SK-N-SH treated with all-trans-retinoic acid at 6 μM for 48 hours (cell line): ENCODE measurements around the gene PTH1R.

Experiments
- BACH2 ChIP-seq: fragments of 250-450 bp; sonication (Bioruptor Pico); IDR thresholded peaks from 2 replicates; pipeline ENCODE4 v1.9.0; 2021; ENCODE audit warnings: mild to moderate bottlenecking, borderline replicate concordance
- CREB5 ChIP-seq: fragments of 250-450 bp; sonication (Bioruptor Pico); IDR thresholded peaks from 2 replicates; pipeline ENCODE4 v1.5.1; 2020; ENCODE audit warnings: low read depth, mild to moderate bottlenecking, moderate library complexity
- CSRNP3 ChIP-seq: fragments of 250-450 bp; sonication (Bioruptor Pico); IDR thresholded peaks from 2 replicates; pipeline ENCODE4 v1.5.1; 2021; ENCODE audit warnings: mild to moderate bottlenecking, moderate library complexity
- GLIS3 ChIP-seq: fragments of 250-450 bp; sonication (Bioruptor Pico); IDR thresholded peaks from 2 replicates; pipeline ENCODE4 v1.5.0; 2020; ENCODE audit warnings: mild to moderate bottlenecking, moderate library complexity
- PATZ1 ChIP-seq: fragments of 250-450 bp; sonication (Bioruptor Pico); IDR thresholded peaks from 2 replicates; pipeline ENCODE4 v1.8.0; 2020; ENCODE audit warnings: mild to moderate bottlenecking, moderate library complexity, borderline replicate concordance
- PPARA ChIP-seq: fragments of 250-450 bp; sonication (Bioruptor Pico); IDR thresholded peaks from 2 replicates; pipeline ENCODE4 v1.5.0; 2020; ENCODE audit warnings: mild to moderate bottlenecking, borderline replicate concordance
- RARB ChIP-seq: fragments of 250-450 bp; sonication (Bioruptor Pico); IDR thresholded peaks from 2 replicates; pipeline ENCODE4 v1.8.0; 2021; ENCODE audit warnings: mild to moderate bottlenecking, moderate library complexity
- SNAI2 ChIP-seq: fragments of 250-450 bp; sonication (Bioruptor Pico); IDR thresholded peaks from 2 replicates; pipeline ENCODE4 v1.5.0; 2020; ENCODE audit warnings: mild to moderate bottlenecking, moderate library complexity
- TSHZ2 ChIP-seq: fragments of 250-450 bp; sonication (Bioruptor Pico); IDR thresholded peaks from 2 replicates; pipeline ENCODE4 v1.5.0; 2020; ENCODE audit warnings: mild to moderate bottlenecking, moderate library complexity
- ZC3H10 ChIP-seq: fragments of 250-450 bp; sonication (Bioruptor Pico); IDR thresholded peaks from 2 replicates; pipeline ENCODE4 v1.5.1; 2021; ENCODE audit warnings: mild to moderate bottlenecking, moderate library complexity
- ZFP3 ChIP-seq: fragments of 250-450 bp; sonication (Bioruptor Pico); IDR thresholded peaks from 2 replicates; pipeline ENCODE4 v1.5.0; 2020; ENCODE audit warnings: mild to moderate bottlenecking, moderate library complexity
- ZFP30 ChIP-seq: fragments of 450-650 bp; formaldehyde crosslinking; IDR thresholded peaks from 2 replicates; pipeline ENCODE4 v1.5.0; 2022; ENCODE audit warnings: mild to moderate bottlenecking, moderate library complexity
- ZNF70 ChIP-seq: fragments of 450-650 bp; formaldehyde crosslinking; IDR thresholded peaks from 2 replicates; pipeline ENCODE4 v1.5.0; 2020; ENCODE audit warnings: mild to moderate bottlenecking, moderate library complexity

- no peak for TF ChIP-seq PATZ1
- no peak for TF ChIP-seq BACH2 (CRISPR knock-in tag)
- no peak for TF ChIP-seq ZNF70 (CRISPR knock-in tag)
- TF ChIP-seq CREB5 (CRISPR knock-in tag): no peak
- TF ChIP-seq PPARA (CRISPR knock-in tag): no peak
- no peak for TF ChIP-seq SNAI2 (CRISPR knock-in tag)
- TF ChIP-seq GLIS3 (CRISPR knock-in tag): no peak
- no peak for TF ChIP-seq ZFP3 (CRISPR knock-in tag)
- no peak for TF ChIP-seq ZFP30 (CRISPR knock-in tag)
- TF ChIP-seq CSRNP3 (CRISPR knock-in tag): no peak
- no peak for TF ChIP-seq TSHZ2 (CRISPR knock-in tag)
- TF ChIP-seq RARB (CRISPR knock-in tag): no peak
- no peak for TF ChIP-seq ZC3H10 (CRISPR knock-in tag)
These were observed 3.1 kb upstream of the PTH1R start for GRCh38 chr3:46874430-46874829.
